MM.1S (cell line): ENCODE data around the gene TENM4.

Source experiments
- EZH2 ChIP-seq: fragments of 300-600 bp; sonication (generic); optimal IDR thresholded peaks from 2 replicates; pipeline ENCODE3; 2017; ENCODE audit warnings: low read depth, mild to moderate bottlenecking, antibody characterized with exemption, low read length, mixed read lengths
- TF ChIP-seq, protein P1 (sequence below): fragments of 300-600 bp; sonication (generic); IDR thresholded peaks from 2 replicates; pipeline ENCODE4 v1.5.1; 2016; ENCODE audit warnings: antibody characterized with exemption, low read length, mixed read lengths

DNA sequence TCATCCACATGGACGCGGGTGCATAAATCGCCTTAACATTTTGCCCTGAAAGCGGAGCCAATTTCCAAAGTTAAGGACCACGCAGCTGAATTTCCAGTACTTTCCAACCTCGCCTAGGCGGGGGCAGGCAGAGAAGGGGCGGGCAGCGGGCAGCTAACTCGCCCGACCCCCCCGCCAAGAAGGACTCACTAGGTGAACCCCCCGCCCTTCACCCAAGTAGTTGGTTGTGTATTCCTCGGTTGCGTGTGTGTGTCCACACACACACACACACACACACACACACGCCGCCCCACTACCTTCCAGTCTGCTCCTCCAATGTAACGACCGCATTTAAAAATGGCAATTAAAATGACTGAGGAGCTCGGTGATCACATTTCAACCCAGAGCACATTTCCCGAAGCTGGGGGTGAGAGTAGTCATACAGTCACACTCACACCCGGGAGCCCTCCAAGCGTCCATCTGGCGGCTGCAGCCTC is 1.4 kb downstream of the TENM4 start:
- TF ChIP-seq EZH2 = no peak
- TF ChIP-seq, protein P1, sequence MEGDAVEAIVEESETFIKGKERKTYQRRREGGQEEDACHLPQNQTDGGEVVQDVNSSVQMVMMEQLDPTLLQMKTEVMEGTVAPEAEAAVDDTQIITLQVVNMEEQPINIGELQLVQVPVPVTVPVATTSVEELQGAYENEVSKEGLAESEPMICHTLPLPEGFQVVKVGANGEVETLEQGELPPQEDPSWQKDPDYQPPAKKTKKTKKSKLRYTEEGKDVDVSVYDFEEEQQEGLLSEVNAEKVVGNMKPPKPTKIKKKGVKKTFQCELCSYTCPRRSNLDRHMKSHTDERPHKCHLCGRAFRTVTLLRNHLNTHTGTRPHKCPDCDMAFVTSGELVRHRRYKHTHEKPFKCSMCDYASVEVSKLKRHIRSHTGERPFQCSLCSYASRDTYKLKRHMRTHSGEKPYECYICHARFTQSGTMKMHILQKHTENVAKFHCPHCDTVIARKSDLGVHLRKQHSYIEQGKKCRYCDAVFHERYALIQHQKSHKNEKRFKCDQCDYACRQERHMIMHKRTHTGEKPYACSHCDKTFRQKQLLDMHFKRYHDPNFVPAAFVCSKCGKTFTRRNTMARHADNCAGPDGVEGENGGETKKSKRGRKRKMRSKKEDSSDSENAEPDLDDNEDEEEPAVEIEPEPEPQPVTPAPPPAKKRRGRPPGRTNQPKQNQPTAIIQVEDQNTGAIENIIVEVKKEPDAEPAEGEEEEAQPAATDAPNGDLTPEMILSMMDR = no peak
